HG02623 (cell line): ENCODE data around the gene CLSTN1.

Source experiments
- ATAC-seq: cut with Tn5 transposase; IDR thresholded peaks from one replicate; pipeline ENCODE4 v1.9.1; 2021; ENCODE audit warnings: moderate library complexity; ENCODE audit not compliant: unreplicated experiment

The CLSTN1 gene

DNA sequence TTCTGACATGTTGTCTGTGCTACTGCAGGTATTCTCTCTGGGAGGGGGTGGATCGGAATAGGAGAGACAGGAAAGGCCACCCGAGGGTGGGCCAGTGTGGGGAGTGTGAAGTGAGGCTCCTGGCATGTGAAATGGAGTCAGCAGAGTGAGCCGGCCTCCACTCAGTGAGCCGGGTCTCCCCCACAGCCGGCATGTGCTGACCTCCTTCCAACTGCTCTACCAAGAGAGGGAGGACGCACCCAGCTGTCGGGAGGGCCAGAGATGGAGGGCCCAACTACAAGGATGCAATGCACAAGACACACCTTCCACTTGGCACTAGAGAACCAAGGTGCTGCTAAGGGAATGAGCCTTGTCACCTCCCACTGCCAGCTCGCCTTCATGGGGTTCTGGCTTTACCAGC, 28.2 kb upstream of the CLSTN1 start:
- no peak for ATAC-seq

DNA sequence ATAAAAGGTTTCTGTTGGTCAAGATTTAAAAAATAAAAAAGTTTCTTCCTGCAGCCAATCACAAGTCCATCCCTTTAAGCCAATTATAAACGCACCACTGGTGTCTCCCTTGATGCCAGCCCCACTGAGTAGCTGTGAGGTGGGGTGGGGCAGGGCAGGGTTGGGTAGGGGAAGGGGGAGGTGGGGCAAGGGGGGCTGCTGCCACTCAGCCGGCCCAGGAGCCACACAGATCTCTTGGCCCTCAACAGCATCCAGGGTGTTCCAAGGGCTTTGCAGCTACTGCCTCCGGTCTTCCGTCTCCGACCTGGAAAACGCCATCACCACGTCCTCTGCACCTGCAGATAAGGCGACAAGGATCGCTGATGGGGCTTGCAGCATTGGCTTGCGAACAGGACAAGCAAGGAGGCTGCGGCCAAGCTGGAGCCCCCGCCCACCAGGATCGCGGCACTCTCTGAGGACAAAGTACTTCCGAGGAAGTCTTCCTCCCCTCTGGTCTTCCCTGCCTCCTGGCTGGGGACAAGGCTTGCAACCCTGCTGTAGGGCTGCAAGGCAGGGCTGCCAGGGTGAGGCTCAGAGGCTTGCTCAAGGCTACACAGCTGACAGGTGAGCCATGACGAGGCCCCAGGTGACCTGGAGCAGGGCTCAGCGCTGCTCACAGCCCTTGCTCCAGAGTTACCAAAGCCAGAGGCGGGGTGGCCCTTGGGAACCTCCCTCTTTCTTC, 26.8 kb upstream of the CLSTN1 start:
- no peak for ATAC-seq

DNA sequence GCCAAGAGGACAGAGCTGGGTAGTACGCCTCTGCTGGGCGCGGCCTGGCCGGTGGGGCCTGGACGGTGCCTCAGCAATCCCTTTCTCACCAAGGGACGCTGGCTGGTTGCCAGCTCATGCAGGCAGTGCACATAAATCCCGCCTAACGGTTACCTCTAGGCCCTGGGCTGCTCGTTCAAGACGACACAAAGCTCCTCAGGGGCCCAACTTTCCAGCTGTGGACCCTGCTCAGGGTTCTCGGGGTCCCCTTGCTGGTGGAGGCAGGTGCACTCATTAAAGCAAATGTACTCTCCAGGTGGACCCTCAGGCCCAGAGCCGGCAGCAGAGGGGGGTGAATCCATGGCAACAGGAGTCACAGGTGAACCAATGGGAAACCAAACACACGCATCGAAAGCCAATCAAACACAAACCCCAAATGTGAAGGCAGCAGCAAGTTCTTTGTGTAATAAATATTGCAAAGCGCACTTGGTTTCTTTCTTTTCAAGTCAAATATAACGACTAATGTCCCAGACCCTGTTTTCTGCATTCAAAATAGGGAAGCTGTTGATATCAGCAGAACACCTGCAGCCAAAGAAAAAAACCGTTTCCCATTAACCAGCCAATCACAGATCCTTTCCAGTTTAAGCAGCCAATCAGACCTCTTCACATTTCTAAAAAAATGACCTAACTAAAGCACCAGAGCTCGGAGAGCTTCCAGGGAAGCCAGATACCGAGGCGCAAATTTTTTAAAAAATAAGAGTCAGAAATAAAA, 26.1 kb upstream of the CLSTN1 start:
- no peak for ATAC-seq

DNA sequence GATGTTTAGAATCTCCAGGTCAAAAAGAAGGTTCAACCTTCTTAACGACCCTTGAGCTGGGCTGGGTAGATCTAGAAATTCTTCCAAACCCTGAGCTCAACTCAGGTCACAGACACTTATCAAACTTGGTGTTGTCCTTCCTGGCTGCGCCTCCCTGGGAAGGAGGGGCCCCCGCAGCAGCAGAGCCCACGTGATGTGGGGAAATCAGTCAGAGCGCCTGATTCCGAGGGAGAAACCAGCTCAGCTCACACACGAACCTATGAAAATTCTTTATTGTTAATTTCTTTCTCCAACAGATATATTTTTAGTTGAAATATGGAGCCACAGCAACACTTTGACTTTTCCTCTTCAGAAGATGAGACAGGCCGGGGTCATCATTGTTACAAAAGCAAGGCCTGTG, 24.3 kb upstream of the CLSTN1 start:
- ATAC-seq = no peak

DNA sequence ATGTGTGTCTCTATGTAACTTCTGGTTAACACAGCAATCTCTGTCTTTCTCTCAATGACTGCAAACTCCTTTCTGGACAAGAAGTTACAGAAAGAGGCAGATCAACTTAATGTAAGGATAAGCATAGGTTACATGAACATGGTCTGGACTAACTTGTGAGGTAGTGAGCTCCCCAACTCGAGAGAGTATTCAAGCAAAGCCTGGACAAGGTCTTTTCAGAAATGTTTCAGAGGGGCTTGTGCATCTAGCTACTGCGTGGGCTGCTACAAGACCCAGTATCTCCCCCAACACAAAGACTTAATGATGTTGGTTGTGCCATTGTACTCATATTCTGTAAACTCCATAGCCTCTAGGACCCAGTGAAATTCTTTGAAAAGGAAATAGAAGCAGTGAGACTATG, 23.5 kb upstream of the CLSTN1 start:
- no peak for ATAC-seq

DNA sequence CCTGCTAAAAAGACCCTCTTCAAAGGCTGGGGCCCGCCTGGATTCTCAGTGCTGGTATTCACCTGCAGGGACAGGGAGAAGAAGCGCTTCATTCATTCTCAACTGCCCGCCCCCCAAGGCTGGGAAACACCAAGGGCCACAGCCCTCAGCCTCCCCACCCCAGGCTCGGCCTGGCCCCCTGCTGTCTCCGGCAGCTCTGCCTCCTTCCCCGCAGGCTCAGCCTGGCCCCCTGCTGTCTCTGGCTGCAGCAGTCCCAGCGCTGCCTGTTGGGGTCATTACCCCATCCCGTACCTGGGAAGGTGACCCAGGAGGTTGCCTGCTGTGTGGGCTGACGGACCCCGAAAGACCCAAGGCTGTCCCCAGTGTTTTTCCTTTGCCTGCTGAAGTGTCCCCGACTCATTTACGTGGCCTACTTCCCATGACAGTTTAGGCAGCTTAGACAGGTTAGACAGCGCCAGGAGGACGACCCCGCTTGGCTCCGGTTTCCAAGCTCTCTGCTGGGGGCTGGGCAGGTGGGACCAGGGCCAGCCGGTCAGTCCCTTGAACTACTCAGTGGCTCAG, 22.9 kb upstream of the CLSTN1 start:
- ATAC-seq = no peak

DNA sequence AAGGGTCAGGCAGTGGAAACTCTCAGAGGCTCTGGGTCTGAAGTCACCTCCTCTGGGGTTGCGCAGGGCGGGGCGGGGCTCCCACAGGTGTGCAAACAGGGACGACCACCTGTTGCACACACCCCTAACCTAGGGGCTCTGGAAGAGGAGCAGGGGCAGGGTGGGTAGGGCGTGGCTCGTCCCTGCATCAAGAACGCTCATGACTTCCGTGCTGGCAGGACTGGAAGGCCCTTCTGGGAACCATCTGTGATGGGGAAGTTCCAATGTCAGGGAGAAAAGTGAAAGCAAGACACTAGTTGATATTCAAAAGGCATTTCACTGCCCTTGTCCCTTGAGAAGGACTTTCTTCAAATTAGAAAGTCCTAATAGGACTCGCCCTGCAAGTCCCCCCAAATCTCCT, 22.1 kb upstream of the CLSTN1 start:
- ATAC-seq = no peak

DNA sequence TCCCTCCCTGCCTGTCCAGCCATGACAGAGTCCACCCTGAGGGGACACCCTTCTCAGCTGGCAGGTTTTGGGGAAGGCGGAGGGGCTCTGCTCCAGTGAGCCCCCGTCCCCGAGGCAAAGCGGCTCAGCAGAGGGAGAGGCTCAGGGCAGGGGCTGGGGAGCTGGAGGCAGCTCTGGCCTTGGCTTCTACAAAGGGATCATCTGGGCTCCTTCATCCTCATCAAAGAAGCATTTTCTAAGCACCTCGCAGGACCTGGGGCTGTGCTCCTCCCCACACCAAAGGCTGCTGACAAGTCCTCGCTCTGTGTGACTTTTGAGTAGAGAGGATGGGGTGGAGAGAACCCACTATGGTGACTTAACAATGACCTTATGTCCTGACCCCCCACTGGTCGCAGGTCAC, 21.0 kb upstream of the CLSTN1 start:
- no peak for ATAC-seq

DNA sequence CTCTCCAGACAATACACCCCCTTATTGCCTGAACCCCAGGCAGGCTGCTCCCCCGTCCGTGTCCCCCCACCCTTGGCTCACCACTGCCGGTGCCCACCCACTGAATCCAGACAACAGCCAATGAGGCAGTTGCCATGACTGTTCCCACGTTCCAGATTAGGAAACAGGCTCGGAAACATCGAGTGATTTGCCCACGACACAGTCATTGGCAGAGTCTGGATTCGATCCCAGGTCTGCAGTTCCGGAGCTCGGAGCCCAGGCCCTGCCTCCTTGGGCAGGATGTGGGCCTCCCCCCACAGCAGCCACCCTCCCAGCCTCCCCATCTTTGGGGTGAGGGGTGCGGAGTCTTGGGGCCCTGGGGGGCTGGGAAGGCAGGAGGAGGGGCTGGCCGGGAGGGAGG, 20.3 kb upstream of the CLSTN1 start:
- ATAC-seq = no peak

DNA sequence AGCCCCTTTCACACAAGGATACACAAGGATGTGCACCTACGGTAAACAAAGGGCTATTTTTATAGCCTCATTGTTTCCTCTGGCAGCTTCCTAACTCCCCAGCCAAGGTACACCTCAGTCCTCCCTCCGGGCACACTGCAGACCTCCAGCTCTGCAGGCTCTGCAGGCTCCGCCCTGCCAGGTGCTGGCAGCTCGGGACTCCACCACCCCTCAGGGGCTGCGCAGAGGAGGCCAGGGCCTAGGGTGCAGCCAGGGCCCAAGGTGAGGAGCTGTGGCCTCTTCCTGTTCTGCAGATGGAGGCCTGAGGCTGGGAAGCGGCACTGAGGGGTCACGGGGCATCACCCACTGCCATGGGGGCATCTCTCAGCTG, 19.8 kb upstream of the CLSTN1 start:
- ATAC-seq = no peak

DNA sequence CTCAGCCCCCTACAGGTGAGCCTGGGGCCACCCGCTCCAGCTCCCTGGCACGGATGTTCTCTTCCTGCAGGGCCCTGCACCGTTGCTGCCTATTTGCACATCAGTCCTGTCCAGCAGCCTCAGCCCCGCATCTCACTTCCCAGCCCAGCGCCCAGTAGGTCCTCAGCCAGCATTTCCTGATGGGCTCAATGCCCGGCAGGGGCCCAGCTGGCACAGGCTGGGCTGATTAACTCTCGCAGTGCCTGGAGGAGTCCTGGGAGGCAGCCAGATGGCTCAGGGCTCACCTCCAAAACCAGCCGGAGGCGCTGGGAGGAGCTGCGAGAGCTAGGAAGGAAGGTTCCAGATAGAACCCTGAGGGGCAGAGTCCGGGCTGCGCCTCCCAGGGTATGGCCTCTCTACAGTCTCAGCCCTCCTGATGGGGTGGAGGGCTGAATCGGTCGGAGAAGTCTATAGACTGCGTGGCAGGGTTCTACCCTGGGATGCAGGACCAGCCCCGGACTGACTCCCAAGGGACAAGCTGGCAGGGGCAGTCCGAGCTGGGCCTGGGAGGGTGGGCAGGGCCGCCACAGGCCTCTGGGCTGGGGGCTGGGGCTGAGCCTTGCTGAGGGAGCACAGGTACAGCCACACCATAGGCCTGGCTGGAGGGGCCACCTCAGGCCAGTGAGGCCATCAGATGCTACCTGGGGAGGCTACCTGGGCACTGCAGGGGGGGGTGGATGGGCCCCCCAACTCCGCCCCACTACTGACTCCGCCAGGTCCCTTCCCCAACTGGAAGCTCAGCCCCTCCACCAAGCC, 19.2 kb upstream of the CLSTN1 start:
- ATAC-seq = no peak

DNA sequence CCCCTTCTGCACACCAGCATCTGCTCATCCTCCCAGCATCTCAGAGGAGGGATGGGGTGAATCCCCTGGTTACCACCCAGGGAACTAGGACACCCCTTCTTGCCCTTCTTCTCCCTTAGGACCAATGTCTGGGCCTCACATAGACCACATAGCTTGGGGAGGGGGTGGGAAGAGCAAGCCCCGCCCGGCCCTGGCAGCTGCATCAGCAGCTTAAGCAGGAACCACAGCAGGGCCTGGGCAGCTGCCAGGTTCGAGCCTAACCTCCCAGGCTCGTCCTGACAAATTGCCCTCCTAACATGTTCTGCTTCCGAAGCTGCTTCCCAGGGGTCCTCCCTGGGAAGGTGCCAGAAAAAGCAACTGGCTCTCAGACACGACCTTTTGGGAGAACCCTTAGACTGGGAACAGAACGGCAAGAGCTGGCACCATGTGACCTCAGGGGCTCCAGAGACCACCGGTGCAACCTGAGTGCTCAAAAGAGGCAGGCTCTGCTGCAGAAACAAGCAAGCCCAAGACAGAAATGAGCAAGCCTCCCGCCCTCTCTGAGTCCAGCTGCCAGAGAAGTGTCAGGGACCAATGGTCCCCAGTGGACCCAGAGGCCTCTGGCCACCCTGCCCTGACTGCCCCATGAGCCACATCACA, 18.4 kb upstream of the CLSTN1 start:
- no peak for ATAC-seq

DNA sequence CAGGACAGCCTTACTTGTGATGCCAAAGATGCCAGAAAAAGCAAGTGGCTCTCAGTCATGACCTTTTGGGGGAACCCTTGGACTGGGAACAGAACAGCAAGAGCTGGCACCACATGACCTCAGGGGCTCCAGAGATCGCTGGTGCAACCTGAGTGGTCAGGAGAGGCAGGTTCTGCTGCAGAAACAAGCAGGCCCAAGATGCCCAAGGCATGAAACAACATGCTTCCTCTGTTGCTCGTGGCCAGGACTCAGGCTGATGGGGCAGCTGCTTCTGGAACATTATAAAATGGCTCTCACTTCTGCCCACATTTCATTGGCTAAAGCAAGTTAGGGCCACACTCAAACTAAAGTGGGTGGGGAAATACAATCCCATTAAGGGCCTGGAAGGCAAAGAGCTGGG, 17.7 kb upstream of the CLSTN1 start:
- no peak for ATAC-seq

DNA sequence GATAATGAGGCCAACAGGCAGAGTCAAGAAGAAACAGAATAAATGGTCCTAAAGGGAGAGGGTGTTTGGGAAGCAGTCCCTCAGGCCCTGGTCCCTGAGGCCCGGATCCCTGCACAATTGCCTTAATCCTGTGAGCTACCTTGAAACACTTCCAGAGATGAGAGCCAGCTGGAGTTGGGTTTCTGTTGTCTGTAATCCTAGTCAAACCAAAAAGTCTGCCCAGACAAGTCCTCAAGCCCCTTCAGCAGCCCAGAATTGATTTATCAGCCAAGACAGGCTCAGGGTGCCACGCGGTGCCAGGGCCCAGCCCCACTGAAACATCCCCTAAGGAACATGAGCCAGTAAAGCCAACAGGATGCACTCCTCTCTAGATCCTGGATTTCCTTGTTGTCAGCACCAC, 16.4 kb upstream of the CLSTN1 start:
- no peak for ATAC-seq

DNA sequence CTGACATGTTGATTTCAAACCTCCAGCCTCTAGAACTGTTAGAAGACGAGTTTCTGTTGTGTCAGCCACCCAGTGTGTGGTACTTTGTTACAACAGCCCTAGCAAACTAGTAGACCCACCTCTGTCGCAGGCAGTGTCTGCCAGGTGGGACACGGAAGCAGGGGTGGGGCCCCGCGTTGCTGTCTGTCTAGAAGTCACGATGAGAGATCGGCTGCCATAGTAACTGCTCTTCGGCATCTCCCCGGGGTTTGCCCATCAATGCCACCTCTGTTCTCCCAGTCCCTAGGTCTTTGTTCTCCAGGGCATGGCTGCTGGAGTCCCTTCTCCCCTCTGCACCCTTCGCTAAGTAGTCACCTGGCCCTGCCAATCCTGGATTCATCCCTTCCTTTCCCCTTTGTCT, 15.2 kb upstream of the CLSTN1 start:
- no peak for ATAC-seq

DNA sequence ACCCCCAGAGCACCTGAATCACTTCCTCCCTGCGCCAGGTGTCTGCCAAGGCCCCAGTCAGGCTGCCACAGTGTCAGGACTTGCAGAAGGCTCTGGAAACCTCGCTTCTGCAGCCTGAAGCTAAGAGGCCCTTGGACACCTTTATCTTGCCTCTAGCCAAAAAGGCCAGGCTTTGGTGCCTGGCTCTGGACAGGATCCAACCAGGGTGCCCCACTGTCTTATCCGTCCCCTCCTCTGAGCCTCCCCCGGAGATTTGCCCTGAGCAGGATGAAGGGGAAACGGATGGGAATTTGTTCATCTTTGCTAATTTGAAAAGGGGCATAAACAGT, 12.8 kb upstream of the CLSTN1 start:
- no peak for ATAC-seq

DNA sequence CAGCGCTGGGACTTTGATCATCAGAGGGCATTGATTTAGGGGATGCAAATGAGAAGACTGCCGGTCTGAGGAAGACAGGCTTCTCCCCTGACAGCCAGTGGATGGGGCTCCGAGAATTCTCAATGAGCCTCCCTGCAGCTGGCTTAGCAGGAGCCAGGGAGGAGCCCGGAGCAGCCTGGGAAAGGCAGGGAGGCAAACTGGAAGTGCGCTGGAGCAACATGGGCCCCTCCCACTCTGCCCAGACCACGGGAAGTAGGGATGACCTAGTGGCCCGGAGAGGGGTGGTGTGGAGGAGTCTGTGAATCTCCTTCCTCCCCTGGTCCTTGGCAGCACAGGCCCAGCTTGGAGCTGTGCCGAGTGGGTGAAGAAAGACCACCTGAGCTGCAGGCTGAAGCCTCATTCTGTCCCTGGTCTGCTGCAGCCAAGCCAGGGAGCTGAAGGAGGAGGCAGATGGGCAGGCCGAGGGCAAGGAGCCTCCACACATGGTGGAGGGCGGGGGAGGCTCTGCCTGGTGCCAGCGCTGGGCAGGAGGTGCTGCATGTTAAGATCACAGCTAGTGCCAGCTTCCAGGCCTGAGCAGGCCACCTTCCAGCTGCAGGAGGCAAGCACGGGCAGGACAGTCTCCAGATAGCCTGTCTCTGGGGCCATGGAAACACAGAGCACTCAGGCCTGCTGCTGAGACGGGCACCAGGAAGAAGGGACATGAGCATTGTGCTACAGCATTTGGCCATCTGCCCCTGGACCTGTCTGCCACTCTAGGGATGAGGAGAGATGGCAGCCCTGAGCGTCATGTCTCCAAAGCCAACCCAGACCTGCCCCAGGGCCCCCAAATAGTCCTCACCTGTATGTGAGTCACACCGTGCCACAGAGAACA, 12.2 kb upstream of the CLSTN1 start:
- ATAC-seq = no peak

DNA sequence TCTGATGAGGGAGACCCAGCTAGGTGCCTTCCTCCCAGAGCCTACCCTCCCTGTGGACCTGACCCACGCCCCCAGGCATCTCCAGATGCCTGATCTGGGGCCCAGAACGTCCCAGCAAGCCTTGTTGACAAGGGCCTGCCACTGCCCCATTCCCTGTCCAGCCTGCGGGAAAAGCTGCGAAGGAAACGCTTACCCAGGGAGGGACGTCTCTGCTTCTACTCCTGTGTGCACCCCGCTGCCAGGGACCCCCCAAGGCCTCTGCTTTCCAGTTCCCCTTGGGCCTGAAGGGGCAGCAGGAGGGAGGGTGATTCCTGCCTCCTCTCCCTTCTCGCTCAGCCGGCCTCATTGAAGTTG, 11.6 kb upstream of the CLSTN1 start:
- ATAC-seq = no peak

DNA sequence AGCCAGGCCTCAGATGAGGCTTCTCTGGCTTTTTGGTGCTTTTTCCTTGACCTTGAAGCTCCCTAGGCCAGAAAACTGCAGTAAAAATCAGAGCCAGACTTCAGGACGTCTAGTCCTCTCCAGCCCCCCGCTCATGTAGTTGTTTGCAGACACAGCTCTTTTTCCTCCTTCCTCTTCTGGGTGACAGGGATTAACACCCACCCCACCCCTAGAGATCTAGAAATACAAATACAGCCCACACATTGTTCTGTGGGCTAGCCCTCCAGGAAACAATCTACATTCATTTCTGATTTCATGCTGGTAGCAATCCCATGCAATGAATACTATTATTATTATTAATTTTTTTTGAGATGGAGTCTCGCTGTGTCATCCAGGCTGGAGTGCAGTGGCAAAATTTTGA, 9.9 kb upstream of the CLSTN1 start:
- no peak for ATAC-seq

DNA sequence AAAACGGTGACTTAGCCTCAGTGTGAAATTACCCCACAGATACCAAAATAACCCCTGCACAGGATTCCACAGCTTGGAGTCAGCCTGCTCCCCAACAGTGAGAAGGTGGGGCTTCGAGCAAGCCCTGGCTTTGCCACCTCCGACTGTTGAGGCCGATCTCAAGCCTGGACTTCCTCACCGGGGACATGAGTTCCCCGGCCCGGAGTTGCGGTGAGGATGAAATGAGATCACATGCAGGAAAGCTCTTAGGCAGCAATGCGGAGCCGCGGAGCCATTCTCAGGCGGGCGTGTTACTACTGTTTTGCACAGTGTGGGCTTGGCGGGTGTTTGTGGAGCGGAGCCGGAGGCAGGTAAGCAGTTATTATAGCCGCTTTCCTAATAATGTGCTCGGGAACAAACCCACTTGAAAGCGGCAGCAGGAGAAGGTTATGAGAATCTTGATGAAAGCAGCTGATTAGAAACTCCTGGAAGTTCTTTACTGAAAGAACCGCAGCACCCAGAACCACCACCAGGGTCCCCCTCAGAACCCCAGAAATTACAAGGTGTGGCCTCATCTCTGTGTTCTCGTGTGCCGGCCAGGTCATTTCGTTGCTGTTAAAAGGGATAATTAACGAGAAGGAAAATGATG, 3.9 kb upstream of the CLSTN1 start:
- no peak for ATAC-seq
